Astrocyte of the cerebellum (primary cell): ENCODE results near the gene WLS.

ENCODE experiments used
- DNase-seq: peaks from one replicate; pipeline ENCODE4 v3.0.0-alpha.2; 2011; ENCODE audit warnings: low read depth
- H3K4me3 ChIP-seq: 2 replicates; pipeline ENCODE4 v1.5.1; 2011; ENCODE audit warnings: mild to moderate bottlenecking, low read depth, low read length, moderate library complexity
- in situ Hi-C: cut with HindIII; loops from 2 replicates; pipeline ENCODE4 v1.10.0; 2017; ENCODE audit warnings: low sequenced_read_pairs
- TF ChIP-seq, protein P1 (sequence below): IDR thresholded peaks from 2 replicates; pipeline ENCODE4 v1.5.1; 2012; ENCODE audit warnings: low read length, low read depth, moderate library complexity, mild to moderate bottlenecking; ENCODE audit errors: missing control alignments

The WLS gene

DNA sequence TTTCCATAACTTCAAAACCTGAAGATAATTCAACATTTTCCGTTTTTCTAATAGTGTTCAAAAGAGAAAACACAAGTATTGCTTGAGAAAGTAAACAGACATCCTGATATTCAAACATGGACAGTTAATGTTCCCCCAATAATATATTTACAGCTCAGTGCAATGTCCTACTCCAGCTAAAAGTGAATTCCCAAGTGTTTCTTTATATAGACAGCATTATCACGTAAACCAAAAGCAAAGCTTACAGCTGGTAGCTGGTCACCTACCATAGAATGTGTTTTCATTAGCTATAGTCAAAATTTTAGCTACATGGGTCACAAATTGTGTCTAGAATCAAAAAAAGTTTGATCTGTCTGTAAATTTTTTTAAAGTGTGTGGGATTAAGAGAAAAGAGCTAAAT is 34.9 kb downstream of the WLS start:
- H3K4me3 ChIP-seq: no peak overlapping the region
- no peak for DNase-seq
- in situ Hi-C loops: no loop called here
- TF ChIP-seq, protein P1, sequence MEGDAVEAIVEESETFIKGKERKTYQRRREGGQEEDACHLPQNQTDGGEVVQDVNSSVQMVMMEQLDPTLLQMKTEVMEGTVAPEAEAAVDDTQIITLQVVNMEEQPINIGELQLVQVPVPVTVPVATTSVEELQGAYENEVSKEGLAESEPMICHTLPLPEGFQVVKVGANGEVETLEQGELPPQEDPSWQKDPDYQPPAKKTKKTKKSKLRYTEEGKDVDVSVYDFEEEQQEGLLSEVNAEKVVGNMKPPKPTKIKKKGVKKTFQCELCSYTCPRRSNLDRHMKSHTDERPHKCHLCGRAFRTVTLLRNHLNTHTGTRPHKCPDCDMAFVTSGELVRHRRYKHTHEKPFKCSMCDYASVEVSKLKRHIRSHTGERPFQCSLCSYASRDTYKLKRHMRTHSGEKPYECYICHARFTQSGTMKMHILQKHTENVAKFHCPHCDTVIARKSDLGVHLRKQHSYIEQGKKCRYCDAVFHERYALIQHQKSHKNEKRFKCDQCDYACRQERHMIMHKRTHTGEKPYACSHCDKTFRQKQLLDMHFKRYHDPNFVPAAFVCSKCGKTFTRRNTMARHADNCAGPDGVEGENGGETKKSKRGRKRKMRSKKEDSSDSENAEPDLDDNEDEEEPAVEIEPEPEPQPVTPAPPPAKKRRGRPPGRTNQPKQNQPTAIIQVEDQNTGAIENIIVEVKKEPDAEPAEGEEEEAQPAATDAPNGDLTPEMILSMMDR: no peak

DNA sequence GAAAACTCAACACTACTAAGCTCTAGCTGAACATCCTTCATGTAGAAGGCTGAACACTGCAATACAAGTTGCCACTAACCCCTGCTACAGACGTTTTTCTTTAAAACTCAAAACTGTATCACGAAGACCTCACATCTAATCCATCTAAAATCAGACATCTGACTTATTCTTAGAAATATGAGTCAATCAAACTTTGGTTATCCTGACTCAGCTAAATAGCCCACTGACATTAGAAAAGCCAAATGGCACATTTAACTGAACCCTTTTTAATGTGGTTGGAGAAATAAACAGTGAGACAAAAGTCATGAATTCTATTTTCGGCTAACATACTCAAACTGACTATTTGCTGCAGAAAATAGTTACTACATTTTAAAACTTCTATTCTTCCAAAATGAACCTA is 35.6 kb downstream of the WLS start:
- no peak for DNase-seq
- no peak overlapping the region for H3K4me3 ChIP-seq

DNA sequence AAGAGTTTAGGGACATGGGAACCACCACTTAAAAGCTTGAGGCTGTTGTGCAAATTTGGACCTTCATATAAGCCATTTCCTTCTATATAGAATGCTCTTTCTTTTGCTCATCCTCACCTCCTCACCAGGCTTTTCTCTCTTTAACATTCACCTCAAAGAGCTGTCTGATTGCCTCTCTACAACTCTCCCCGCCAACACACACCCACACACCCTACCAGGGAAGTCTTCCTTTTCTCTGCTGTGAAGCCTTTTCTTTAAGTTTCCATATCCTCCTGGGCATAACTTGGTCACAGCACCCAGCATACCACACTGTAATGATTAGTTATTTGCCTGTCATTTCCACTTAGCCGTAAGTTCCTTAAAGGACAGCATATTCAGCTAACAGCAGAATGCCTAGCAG is 40.6 kb downstream of the WLS start:
- in situ Hi-C loops: no loop called here

More for the DNA sequence above, 35.6 kb downstream of the WLS start:
- in situ Hi-C loops: no loop called here
- TF ChIP-seq, protein P1: no peak

DNA sequence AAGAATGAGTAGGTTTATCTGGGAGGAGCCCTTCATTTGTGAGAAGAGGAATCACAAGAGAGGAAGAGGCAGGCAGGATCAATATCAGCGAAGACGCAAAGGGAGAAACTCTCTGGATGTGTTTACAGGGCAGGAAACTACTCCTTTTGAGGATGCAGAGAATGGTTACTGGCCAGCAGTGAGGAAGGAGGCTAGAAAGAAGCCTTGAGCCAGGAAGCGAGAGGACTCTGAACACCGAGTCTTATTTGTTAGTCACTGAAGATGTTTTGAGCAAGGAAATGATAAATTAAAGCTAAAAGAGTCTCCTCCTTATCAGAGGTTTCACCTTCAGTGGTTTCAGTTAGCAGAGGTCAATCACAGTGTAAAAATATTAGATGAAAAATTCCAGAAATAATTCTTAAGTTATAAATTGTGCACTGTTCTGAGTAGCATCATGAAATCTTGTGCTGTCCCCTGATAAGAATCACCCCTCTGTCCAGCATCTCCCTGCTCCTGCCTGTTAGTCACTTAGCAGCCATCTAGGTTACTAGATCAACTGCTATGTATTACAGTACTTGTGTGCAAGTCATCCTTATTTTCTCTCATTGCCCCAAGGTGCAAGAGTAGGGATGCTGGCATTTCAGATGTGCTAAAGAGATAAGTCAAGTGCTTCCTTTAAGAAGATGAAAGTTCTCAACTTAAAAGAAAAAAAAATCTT is 43.5 kb downstream of the WLS start:
- no peak for DNase-seq
- H3K4me3 ChIP-seq: no peak overlapping the region
- TF ChIP-seq, protein P1: no peak
- in situ Hi-C loops: no loop called here

More for the DNA sequence above, 40.6 kb downstream of the WLS start:
- DNase-seq: no peak
- TF ChIP-seq, protein P1: no peak
- H3K4me3 ChIP-seq: no peak overlapping the region

DNA sequence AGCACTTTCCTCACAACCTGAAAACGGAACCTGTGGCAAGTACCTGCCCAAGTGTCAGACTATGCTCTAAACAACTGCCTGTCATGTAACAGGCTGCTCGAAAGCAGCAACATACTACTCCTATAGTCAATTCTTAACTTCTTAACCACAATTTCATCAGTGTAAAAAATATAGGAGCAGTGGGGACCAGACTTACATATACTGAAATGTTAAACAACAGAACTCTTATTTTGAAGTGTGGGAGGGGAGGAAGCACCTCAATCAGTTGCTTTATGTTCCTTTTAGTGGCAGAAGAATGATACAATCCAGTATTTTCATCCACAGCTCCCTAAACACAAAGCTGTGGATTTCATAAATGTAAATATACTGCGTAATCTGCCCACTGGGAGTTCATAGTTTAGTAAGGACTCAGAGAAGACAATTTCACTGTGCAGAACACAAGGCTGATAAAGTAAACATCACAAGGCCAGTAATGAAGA is 44.2 kb downstream of the WLS start:
- in situ Hi-C loops: no loop called here
- TF ChIP-seq, protein P1: no peak

DNA sequence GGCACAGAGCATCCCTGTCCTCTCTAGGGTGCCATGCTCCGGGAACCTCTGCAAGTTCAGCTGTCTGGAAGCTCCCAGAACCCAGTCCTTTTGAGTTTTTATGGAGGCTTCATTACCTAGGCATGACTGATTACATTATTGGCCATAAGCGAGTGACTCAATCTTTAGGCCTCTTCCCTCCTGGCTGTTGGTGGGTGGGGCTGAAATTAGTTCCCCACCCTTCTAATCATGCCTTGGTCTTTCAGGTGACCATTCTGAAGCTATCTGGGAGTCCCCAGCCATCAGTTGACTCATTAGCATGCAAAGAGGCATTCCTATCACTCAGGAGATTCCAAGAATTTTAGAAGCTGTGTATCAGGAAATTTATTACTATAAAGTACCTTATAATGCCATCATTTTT is 46.6 kb downstream of the WLS start:
- no peak overlapping the region for H3K4me3 ChIP-seq
- TF ChIP-seq, protein P1: no peak
- no peak for DNase-seq
- in situ Hi-C loops: no loop called here

More for the DNA sequence above, 44.2 kb downstream of the WLS start:
- no peak for DNase-seq
- H3K4me3 ChIP-seq: no peak overlapping the region
